Stimulated activated CD4-positive, alpha-beta T cell treated with anti-CD3 and anti-CD28 coated beads, Interleukin-15, amount 100 ng/mL, for 48 hours (primary cell): ENCODE measurements around the gene XRN1.
"Not testable (repeated sequence)": the region's sequence is repeated elsewhere in the genome, so short reads cannot be mapped to it uniquely, and the experiment has no call there.

Experiments
- DNase-seq, 2 donors: peaks; one replicate each; pipeline ENCODE4 v3.0.0-alpha.2; 2020; ENCODE audit warnings: low read depth in 2 of 2

XRN1 gene

DNA sequence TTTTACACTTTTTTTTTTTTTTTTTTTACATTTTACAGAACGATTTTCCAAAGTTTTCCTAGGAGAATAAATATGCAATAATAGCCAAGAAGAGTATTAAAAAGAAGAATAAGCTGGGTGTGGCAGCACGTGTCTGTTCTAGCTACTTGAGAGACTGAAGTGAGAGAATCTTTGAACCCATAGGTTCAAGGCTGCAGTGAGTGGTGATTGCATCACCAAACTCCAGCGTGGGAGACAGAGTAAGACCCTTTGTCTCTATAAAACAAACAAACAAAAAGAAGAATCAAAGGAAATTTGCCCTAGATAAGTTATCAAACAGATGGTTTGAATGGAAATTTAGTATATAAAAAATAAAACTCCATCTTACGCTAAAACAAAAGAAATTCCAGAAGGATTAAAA lies 13.3 kb downstream of the XRN1 start:
- no peak for DNase-seq

DNA sequence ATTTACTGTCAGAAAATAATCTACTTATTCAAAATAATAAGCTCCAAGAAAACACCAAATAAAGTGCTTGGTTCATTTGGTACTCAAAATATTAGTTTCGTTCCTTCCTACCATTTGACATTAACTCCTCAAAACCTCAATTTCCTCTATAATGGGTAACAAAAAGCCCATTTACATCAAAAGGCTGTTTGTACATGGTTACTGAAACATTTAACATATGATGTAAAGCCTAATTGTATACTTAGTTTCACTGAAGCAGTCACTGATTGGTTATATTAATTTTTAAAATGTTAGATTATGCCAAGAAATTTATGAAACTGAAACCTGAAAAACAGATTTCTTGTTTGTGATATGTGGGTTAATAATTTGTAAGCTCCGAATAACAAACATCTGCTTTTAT lies 14.7 kb downstream of the XRN1 start:
- no peak for DNase-seq

DNA sequence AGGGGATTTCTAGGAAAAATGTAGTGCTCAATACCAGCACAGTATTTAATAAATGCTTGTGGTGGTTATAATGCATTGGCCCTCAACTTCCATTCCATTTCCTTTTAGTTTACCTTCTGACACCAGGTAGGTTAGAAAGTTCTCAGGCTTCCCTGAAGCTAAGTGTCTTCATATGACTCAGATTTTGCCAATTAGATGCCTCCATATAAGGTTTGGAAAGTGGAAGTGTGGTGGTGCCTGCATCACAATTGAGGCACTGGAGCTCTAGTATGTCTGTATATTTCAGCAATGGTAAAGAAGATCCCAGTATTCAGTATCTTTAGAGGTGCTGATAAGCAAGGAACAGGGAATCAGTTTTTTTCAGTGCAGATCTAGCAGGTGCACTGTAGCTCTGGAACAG lies 18.3 kb downstream of the XRN1 start:
- DNase-seq, result no peak

DNA sequence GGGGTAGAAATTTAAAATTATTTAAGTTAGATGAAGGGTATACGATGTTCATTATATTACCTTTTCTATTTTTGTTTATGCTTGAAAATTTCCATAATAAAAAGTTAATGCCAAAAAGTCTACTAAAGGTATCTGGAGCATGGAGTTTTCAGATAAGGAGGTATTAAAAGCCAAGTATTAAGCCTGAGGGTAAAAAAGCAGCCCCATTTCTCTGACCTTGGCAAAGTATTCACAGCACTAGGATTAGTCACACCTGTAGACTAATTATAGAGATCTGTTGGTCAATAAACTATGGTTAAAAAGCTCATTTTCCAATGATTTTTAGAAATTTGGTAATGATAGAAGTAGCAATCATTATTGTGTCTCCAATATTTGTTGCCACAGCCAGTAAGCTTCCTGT lies 23.1 kb downstream of the XRN1 start:
- DNase-seq, result no peak

DNA sequence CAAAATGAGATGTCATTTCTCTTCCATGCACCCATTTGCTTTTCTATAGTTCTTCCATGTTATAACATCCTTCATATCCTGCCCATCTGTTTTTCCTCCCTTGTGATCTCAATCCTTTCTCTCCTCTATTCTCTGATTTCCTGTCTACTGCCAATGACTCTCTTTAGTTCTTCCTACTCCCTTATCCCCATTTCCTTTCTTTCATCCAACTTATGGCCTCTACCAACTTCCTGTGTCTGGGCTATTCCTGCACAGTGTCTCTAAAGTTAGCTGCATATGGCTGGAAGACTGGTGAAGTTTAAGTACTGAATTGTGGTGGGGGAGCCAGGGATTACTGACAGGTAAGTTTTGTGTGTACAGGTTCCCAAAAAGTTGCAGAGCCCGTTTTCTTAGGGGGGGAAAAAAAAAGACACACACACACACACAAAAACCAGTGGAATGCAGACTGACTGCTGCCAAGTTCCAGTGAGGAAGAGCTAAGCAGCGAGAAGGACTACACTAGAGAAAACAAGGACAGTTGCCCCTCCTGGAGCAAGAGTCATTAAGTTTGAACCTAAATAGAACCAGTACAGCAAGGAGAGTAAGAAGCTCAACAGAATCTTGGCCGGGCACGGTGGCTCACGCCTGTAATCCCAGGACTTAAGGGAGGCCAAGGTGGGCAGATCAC lies 28.8 kb downstream of the XRN1 start:
- DNase-seq, result no peak

DNA sequence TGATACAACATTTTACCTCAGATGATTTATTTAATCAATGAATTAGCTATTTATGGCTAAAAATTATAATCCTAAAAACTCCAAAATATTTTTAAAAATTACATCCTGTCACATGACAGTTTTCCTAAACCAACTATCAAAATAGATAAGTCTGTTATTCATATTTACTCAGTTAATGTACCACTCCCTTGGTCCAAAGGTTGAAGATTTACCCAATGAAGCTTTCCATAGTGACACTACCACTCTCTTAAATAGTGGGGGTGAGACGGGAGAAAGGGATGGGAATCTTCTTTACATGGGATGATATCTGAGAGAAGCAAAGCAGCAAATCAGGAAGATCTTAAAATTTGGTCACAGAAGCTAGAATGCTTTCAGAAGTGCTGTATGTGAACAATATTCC lies 30.5 kb downstream of the XRN1 start:
- no peak for DNase-seq

DNA sequence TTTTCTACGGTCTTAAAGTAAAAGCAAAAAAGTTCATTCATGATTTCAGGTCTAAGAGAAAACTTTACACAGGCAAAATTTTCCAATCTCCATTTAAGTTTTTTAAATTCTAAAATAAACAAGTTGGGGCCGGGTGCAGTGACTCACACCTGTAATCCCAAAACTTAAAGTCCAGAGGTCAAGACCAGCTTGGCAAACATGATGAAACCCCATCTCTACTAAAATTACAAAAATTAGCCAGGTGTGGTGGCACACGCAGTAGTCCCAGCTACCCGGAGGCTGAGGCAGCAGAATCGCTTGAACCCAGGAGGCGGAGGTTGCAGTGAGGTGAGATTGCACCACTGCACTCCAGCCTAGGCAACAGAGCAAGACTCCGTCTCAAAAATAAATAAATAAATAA lies 47.3 kb downstream of the XRN1 start:
- DNase-seq, result not testable (repeated sequence)

DNA sequence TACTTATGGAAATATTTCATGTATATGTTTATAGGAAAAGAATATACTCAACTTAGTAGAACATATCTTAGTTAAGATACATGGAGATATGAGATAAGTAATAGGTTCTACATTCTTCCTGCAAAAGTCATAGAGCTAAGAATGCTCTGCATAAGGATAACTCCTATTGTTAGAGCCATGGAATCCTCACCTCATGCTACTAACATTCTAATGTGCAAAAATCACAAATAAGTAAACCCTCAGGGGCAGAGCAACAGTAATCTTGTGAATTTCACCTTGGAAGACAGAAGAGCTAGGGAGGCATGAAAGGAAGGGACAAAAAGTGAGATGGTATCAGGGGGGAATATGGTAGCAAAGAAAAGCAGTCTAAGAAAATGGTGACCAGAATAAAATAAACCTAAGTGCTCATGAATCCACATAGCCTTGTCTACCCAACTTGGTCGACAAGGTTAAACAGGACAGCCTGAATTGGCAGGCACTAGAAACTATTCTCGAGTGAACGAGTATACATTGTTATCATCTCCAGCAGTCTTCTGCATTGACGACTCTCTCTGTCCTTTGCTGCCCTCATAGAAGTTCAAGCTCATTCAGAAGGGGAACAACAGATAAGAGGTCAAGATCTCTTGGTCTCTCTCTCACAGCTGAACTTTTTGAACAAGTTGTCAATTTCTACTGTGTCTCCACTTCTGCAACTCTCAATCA lies 52.8 kb downstream of the XRN1 start:
- no peak for DNase-seq

DNA sequence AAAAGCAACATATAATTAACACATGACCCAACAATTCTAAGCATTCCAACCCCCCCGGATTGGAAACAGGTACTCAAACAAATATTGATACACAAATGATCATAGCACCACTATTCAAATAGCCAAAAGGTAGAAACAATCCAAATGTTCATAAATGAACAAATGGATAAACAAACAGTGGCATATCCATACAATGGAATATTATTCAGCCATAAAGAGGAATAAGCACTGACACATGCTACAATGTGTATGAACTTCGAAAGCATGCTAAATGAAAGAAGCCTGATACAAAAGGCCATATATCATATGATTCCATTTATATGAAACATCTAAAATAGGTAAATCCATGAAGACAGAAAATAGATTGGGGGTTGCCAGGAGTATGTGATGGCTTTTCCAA lies 62.8 kb downstream of the XRN1 start:
- DNase-seq, result no peak

DNA sequence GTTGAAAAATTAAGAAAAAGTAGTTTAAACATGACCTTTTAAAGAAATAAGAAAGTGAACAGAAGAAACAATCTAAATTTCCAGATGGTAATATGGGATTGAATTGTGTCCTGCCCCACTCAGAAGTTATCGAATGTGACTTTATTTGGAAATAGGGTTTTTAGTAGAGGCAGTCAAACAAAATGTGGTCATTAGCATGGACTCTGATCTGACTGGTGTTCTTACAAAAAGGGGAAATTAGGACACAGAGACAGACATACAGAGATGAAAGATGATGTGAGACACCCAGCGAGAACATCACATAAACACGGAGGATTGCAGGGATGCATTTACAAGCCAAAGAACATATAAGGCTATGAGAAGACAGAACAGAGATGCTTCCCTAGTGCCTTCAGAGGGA lies 73.2 kb downstream of the XRN1 start:
- DNase-seq, result no peak

DNA sequence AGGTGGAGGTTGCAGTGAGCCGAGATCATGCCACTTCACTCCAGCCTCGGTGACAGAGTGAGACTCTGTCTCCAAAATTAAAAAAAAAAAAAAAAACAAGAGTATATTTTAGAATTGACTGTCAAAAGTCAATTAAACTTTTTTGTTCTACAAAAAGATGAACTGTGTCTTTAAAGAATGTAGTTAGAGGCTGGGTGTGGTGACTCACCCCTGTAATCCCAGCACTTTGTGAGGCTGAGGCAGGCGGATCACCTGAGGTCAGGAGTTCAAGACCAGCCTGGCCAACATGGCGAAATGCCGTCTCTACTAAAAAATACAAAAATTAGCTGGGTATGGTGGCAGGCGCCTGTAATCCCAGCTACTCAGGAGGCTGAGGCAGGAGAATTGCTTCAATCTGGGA lies 78.3 kb downstream of the XRN1 start:
- not testable (repeated sequence) for DNase-seq

DNA sequence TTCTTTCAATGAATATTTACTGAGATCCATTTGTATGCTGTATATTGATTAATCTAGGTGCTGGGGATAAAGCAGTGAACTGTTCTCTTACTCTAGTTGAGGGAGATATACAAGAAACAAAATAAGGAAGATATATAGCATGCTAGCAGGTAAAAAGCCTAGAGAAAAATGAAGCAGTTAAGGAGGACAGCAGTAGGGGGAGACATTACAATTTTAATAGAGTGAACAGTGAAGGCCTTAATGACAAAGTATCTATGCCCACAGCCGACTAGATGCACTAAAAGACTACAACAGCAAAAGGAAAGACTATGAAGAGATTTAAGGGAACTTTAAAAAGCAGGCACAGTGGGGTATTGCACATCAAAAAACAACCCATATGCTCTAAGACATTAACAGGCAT lies 81.4 kb downstream of the XRN1 start:
- DNase-seq, result no peak

DNA sequence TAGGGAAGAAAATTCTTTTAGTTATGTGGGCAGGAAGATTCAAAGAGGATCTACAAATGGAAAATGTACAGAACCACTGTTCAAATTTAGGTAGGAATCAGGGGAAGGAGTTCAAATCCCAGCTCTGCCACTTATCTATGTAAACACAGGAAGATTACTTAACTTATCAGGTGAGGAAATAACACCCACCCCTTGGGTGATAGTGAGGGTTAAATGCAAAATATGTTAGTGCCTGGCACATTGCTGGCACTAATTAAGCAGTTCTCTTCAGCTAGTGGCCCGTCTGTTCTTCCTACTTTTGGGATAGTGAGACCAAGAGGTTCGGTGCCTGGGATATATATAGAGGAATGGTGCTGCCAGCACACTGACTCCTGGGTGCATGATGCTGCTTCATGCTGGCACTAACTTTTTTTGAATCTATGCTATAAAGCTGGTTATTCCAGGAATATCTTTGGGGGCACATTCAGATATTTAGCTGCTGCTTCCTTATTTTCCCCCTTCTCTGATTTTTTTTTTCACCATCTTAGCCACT lies 83.8 kb downstream of the XRN1 start:
- no peak for DNase-seq

DNA sequence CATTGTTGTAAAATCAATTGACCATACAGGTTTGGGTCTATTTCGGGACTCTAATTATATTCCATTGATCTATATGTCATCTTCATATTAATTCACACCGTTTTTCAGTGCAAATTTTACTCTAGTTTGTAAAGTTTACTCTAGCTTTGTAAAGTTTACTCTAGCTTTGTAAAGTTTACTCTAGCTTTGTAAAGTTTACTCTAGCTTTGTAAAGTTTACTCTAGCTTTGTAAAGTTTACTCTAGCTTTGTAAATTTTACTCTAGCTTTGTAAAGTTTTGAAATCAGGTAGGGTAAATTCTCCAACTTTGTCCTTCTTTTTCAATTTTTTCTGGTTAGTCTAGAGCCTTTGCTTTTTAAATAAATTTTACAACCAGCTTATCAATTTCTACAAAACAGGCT lies 84.4 kb downstream of the XRN1 start:
- DNase-seq, result not testable (repeated sequence)

DNA sequence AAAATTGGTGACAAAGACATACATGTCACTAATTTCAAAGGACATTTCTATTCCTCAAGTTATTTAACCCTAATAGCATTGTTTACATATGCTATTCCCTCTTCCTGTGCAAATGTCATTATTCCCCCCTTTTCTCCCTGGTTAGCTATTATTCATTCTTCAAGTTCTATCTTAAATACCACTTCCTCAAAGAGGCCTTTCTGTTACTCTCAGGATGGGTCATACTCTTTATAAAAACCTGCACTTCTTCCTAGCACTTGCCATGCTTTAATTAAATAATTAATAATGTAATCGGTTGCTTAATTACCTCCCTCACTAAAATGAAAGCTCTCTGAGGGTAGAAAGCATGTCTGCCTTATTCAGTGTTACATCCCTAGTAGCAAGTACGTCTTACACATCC lies 88.5 kb downstream of the XRN1 start:
- DNase-seq, result no peak

DNA sequence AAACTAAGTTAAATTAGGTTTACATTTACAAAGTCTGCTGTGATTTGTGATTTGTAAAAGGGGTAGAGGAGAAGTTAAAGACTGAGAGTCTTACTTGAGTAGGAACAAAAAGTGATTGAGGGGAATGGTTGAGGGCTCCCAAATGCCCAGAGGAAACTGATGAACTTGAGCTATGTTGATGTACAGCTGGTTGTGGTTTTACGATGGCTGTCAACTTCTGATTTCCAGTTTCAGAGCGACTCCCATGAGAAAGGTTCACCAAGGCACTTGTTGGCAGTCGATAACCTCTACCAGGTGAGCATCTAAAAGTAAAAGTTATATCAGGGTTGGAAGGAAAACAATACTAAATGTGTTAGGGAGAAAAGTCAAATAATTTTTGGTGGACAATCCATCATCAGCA lies 91.0 kb downstream of the XRN1 start:
- no peak for DNase-seq

DNA sequence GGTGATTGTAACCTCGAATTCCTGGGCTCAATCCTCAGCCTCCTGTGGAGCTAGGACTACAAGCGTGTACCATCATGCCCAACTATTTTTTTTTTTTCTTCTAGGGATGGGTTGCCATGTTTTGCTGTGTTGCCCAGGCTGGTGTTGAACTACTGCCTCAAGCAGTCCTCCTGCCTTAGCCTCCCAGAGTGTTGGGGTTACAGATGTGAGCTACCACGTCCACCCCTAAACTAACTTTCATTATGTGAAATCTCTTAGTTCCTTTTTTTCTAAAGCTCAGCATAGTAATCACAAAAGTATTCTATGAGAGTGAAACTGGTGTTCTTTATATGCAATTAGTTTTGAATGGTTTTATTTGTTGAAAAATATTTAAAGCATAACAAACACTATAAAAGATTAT lies 92.1 kb downstream of the XRN1 start:
- DNase-seq, result no peak

DNA sequence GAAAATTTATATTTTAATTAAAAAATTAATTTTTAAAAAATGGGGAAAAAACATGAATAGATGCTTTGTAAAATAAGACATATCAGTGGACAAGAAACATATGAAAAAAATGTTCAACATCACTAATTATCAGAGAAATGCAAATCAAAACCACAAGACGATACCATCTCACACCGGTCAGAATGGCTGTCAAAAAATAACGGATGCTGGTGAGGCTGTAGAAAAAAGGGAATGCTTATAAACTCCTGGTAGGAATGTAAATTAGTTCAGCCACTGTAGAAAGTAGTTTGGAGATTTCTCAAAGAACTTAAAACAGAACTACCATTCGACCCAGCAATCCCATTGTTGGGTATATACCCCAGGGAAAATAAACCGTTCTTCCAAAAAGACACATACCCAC lies 93.8 kb downstream of the XRN1 start:
- DNase-seq, result no peak

DNA sequence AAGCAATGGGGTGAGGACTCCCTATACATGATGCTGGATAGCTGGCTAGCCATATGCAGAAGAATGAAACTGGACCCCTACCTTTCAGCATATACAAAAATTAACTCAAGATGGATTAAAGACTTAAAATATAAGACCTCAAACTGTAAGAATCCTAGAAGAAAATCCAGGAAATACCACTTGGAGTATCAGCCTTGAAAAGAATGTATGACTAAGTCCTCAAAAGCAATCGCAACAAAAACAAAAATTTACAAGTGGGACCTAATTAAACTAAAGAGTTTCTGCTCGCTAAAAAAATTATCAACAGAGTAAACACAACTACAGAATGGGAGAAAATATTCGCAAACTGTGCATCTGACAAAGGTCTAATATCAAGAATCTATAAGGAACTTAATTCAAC lies 94.3 kb downstream of the XRN1 start:
- no peak for DNase-seq

DNA sequence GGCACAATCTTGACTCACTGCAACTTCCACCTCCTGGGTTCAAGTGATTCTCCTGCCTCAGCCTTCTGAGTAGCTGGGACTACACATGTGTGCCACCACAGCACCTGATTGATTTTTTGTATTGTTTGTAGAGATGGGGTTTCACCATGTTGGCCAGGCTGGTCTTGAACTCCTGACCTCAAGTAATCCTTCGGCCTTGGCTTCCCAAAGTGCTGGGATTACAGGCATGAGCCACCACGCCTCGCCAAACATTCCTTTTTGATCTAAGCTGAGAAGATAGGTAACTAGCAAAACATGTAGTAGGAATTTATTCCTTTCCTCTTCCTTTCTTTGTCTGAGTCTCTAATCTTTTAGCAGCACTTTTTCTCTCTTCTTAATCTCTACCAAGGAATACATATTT lies 95.1 kb downstream of the XRN1 start:
- DNase-seq, result not testable (repeated sequence)

DNA sequence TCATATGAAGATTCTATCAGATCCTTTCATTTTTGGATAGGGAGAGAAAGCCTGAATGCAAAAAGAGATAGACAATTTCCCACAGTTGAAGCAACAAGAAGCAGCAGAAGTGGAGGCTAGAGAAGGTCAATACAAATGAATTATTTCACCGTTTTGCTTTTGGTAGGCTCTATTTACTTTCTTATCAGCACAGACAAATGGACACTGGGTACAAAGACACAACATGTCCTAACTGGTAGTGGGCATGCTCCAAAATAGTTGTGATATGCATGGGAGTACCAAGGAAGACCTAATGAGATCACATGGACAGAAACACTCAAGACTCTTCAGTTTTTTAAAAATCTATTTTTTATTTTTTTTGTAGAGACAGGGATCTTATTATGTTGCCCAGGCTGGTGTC lies 99.4 kb downstream of the XRN1 start:
- no peak for DNase-seq

DNA sequence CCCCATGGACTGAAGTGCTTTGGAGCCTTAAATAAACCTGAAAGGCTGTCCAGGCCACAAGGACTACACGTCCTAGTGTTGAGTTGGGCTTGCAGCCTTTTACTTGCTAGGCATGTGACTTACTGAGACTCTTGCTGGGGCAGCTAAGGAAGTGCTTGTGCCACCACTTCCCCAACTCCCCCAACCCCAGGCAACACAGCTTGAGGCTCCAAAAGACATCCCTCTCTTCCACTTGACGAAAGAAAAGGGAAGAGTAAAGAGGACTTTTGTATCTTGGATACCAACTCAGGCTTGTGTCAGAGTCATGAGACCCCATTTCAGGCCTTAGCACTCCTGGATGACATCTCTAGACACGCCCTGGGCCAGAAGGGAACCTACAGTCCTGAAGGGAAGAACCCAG lies 109.8 kb downstream of the XRN1 start:
- no peak for DNase-seq

DNA sequence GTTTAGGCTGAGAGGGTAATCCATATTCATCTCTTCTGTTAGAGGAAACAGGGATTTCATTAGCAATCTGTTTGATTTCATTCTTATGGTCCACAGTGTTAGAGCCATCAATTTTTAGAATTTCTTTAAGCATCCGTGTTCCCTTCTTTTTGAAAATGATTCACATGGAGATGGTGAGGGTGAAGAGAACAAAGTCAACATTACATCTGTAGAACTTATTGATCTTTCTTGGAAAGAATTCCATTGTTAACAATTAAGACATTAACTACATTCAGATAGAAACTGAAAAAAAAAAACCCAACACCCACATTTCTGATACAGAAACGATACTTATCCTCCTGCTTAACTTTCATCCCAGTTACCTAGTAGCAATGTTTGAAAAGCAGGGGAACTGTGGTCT lies 115.4 kb downstream of the XRN1 start:
- no peak for DNase-seq
